Caco-2 (cell line): ENCODE measurements around the gene COL5A1. TPM values are rescaled to one million over a fixed set of nuclear protein-coding genes. Genes with fewer than 3 reads are reported as not detected.
A peak's percentile ranks its signal among the peaks of the same experiment; 100 is the strongest.

Experiments used
- BruUV-seq: library from RNA; stranded (reverse); fragments of 400-500 nt; replicated peaks from 2 replicates; lab custom pipeline; 2021; lab: Mats Ljungman, UMichigan
- CTCF ChIA-PET: fragments of 300-600 bp; sonication (Branson Sonifier 250); formaldehyde crosslinking; loops from one replicate; lab custom pipeline; 2022; ENCODE audit warnings: antibody characterized with exemption; lab: Charles Lee
- POLR2A ChIA-PET: fragments of 300-600 bp; sonication (Branson Sonifier 250); formaldehyde crosslinking; loops from one replicate; lab custom pipeline; 2022; ENCODE audit warnings: antibody characterized with exemption; lab: Charles Lee
- DNase-seq, 2 experiments: peaks; one replicate each; pipeline versions ENCODE4 v3.0.0 to v3.0.0-alpha.2; 2020 to 2022
- H3K27me3 ChIP-seq: replicated peaks from 2 replicates; pipeline ENCODE4 v1.6.0; 2011; ENCODE audit warnings: low read length; ENCODE audit not compliant: control insufficient read depth, insufficient read depth
- H3K36me3 ChIP-seq: 2 replicates; pipeline ENCODE4 v1.5.1; 2011; ENCODE audit warnings: low read length; ENCODE audit not compliant: control insufficient read depth, insufficient read depth
- H3K4me1 ChIP-seq: fragments of 250-450 bp; sonication (Bioruptor Pico); 2 replicates; pipeline ENCODE4 v1.5.1; 2020; ENCODE audit warnings: mild to moderate bottlenecking
- H3K4me3 ChIP-seq: 2 replicates; pipeline ENCODE4 v1.5.1; 2011; ENCODE audit warnings: low read depth, mild to moderate bottlenecking, control low read depth, low read length
- H3K9me3 ChIP-seq: fragments of 250-450 bp; sonication (Bioruptor Pico); 2 replicates; pipeline ENCODE4 v1.5.1; 2020; ENCODE audit warnings: mild to moderate bottlenecking, moderate library complexity
- H3K27ac Mint-ChIP-seq: one replicate; pipeline ENCODE4 v1.8.0; 2022; ENCODE audit warnings: mixed read lengths; ENCODE audit not compliant: unreplicated experiment
- H3K27me3 Mint-ChIP-seq: one replicate; pipeline ENCODE4 v1.8.0; 2022; ENCODE audit warnings: mixed read lengths; ENCODE audit not compliant: insufficient read depth, unreplicated experiment
- H3K36me3 Mint-ChIP-seq: one replicate; pipeline ENCODE4 v1.8.0; 2022; ENCODE audit warnings: mild to moderate bottlenecking, mixed read lengths; ENCODE audit not compliant: insufficient read depth, unreplicated experiment
- H3K4me1 Mint-ChIP-seq: one replicate; pipeline ENCODE4 v1.8.0; 2022; ENCODE audit warnings: low read depth, mixed read lengths; ENCODE audit not compliant: unreplicated experiment
- H3K4me3 Mint-ChIP-seq: one replicate; pipeline ENCODE4 v1.8.0; 2022; ENCODE audit warnings: mild to moderate bottlenecking, moderate library complexity, mixed read lengths; ENCODE audit not compliant: unreplicated experiment
- H3K9me3 Mint-ChIP-seq: one replicate; pipeline ENCODE4 v1.8.0; 2022; ENCODE audit warnings: mixed read lengths; ENCODE audit not compliant: unreplicated experiment
- intact Hi-C: fragments of 100-400 bp; cut with micrococcal nuclease; formaldehyde crosslinking; loops from one replicate; pipeline ENCODE4 v1.10.0; 2022; ENCODE audit not compliant: unreplicated experiment
- total RNA-seq: library from RNA; stranded (reverse); gene quantifications from 2 replicates; pipeline ENCODE4 v1.2.3, GENCODE V29; 2022
- TF ChIP-seq, protein P1 (sequence below), 2 experiments: fragments of 200-600 bp in 1 of 2; IDR thresholded peaks; 1 replicate in 1 of 2; 2 replicates in 1 of 2; pipeline versions ENCODE4 v1.5.1 to v1.8.0; 2011 to 2022; ENCODE audit warnings: antibody characterized with exemption in 1 of 2, control low read depth in 1 of 2, inconsistent platforms in 1 of 2, low read depth in 1 of 2, low read length in 1 of 2, mild to moderate bottlenecking in 1 of 2, moderate library complexity in 1 of 2; ENCODE audit not compliant: insufficient read depth in 1 of 2, severe bottlenecking in 1 of 2, unreplicated experiment in 1 of 2

COL5A1 gene
- total RNA-seq, 1 experiment from 2014 or later, result 4.8 TPM

DNA sequence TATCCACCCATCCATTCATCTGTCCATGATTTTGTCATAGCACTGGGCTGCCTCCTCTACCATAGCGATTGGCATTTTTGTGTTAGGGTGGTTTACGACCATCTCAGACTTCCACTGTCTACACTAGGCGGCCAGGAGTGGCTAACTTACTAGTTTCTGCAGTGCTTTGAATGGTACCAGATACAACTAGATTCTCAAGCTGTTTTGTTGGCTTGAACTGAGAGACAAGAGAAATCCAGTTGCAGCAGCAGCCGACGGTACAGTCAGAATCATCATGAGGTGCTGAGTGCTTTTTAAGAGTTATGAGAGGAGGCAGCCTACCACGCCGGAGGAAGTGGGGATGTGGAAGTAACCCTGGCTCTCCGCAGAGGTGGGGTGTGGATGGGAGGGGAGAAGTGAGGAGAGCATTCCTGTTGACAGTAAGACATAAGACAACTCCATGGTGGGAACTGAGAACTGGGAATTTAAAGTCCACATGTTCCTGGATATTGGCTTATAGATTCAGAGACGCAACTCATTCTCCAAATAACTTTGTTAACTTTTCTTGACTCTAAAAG, 27.9 kb downstream of the COL5A1 start:
- no peak overlapping the region for H3K4me3 ChIP-seq
- H3K4me1 ChIP-seq, result peaks cover 14% of the 10 kb centered on the region; the same call in 1 of the 2 replicates
- Mint-ChIP-seq H3K9me3 (peaks cover 29% of the 10 kb centered on the region), H3K27ac (peak overlapping the region; percentile 16), H3K4me3 (no peak overlapping the region), H3K27me3 (peaks cover 3% of the 10 kb centered on the region), H3K4me1 (peaks cover 14% of the 10 kb centered on the region), H3K36me3 (no peaks in the 10 kb centered on the region)
- intact Hi-C loops, result no loop called here
- H3K9me3 ChIP-seq, result no peaks in the 10 kb centered on the region
- POLR2A ChIA-PET, result no interaction called here
- H3K27me3 ChIP-seq, result no peaks in the 10 kb centered on the region
- CTCF ChIA-PET, result no interaction called here
- H3K36me3 ChIP-seq, result no peaks in the 10 kb centered on the region
- BruUV-seq, result no TSS peak
- DNase-seq, result no peak
- TF ChIP-seq, protein P1, sequence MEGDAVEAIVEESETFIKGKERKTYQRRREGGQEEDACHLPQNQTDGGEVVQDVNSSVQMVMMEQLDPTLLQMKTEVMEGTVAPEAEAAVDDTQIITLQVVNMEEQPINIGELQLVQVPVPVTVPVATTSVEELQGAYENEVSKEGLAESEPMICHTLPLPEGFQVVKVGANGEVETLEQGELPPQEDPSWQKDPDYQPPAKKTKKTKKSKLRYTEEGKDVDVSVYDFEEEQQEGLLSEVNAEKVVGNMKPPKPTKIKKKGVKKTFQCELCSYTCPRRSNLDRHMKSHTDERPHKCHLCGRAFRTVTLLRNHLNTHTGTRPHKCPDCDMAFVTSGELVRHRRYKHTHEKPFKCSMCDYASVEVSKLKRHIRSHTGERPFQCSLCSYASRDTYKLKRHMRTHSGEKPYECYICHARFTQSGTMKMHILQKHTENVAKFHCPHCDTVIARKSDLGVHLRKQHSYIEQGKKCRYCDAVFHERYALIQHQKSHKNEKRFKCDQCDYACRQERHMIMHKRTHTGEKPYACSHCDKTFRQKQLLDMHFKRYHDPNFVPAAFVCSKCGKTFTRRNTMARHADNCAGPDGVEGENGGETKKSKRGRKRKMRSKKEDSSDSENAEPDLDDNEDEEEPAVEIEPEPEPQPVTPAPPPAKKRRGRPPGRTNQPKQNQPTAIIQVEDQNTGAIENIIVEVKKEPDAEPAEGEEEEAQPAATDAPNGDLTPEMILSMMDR (IDR thresholded peaks at IDR 0.05; ENCODE audit: insufficient read depth in 1 of 2, low read depth in 1 of 2, low read length in 1 of 2, severe bottlenecking in 1 of 2, unreplicated experiment in 1 of 2), result no peak

DNA sequence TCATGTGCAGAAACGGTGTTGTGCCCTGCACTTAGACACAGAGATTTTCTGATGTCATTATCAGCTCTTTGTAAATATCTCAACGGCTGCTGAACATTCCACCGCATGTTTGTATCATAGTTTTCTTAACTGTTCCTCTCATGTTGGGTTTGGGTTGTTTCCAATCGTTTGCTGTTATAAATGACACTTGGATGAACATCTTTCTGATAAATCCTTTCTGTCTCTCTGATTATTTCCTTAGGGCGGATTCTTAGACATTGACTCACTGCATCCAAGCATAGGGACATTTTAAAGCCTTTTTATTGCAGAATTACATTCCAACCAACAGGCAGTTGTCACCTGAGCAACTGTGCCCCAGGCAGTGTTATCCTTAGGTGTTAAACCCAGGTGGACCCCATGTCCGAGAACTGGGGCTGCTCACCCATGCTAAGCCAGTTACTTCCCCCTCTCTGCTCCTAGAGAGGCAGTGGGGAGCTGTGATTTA, 28.5 kb downstream of the COL5A1 start:
- CTCF ChIA-PET, result no interaction called here
- Histone ChIP-seq H3K36me3 (no peaks in the 10 kb centered on the region), H3K4me3 (no peak overlapping the region), H3K9me3 (peaks cover 3% of the 10 kb centered on the region; the same call in 1 of the 2 replicates), H3K4me1 (peaks cover 14% of the 10 kb centered on the region; the same call in 1 of the 2 replicates), H3K27me3 (no peaks in the 10 kb centered on the region)
- peaks cover 14% of the 10 kb centered on the region for H3K4me1 Mint-ChIP-seq
- H3K4me3 Mint-ChIP-seq, result no peak overlapping the region
- intact Hi-C loops, result no loop called here
- POLR2A ChIA-PET, result no interaction called here
- DNase-seq, result peak in 1 of 2 experiments; percentile 34
- peaks cover 31% of the 10 kb centered on the region for H3K9me3 Mint-ChIP-seq
- TF ChIP-seq, protein P1 (IDR thresholded peaks at IDR 0.05; ENCODE audit: insufficient read depth in 1 of 2, low read depth in 1 of 2, low read length in 1 of 2, severe bottlenecking in 1 of 2, unreplicated experiment in 1 of 2), result no peak
- BruUV-seq, result no TSS peak
- no peaks in the 10 kb centered on the region for H3K36me3 Mint-ChIP-seq
- H3K27me3 Mint-ChIP-seq, result peaks cover 3% of the 10 kb centered on the region
- peak overlapping the region; percentile 16 for H3K27ac Mint-ChIP-seq

DNA sequence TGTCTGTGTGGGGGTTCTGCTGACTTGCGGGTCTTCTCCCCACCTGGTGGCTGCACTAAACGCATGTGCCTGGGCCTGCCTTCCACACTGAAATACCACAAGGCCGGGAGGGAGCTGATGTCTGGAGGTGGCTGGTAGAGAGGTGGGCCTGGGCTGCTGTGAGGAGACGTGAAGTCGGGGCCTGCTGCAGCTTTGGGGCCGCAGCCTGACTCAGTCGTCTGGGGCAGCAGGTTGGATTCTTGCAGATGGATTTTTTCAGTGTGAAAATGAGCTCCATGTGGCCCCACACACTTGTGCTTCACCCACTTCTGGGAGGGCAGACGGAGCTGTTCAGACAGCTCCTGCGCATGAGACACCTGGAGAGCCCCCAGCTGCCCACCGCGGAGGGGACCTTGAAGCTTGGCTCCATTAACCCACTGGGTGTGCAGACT, 29.3 kb downstream of the COL5A1 start:
- Mint-ChIP-seq H3K36me3 (no peaks in the 10 kb centered on the region), H3K27ac (no peak overlapping the region), H3K4me1 (peaks cover 14% of the 10 kb centered on the region), H3K9me3 (peaks cover 31% of the 10 kb centered on the region), H3K27me3 (peaks cover 3% of the 10 kb centered on the region), H3K4me3 (no peak overlapping the region)
- Histone ChIP-seq H3K4me3 (no peak overlapping the region), H3K36me3 (no peaks in the 10 kb centered on the region), H3K9me3 (peaks cover 7% of the 10 kb centered on the region; the same call in 1 of the 2 replicates), H3K27me3 (no peaks in the 10 kb centered on the region), H3K4me1 (peaks cover 14% of the 10 kb centered on the region; the same call in 1 of the 2 replicates)
- ChIA-PET CTCF (no interaction called here), POLR2A (no interaction called here)
- intact Hi-C loops, result no loop called here
- BruUV-seq, result no TSS peak
- DNase-seq, result no peak
- TF ChIP-seq, protein P1 (IDR thresholded peaks at IDR 0.05; ENCODE audit: insufficient read depth in 1 of 2, low read depth in 1 of 2, low read length in 1 of 2, severe bottlenecking in 1 of 2, unreplicated experiment in 1 of 2), result no peak
